ENCODE results near the gene DDX51.

The DDX51 gene

GRCh38 chr12:132110677-132111076 lies 33.4 kb downstream of the DDX51 start:
- TF ChIP-seq CTCF (conservative IDR thresholded peaks at IDR 0.05): no peak
- H3K27ac ChIP-seq: no peak overlapping the region

GRCh38 chr12:132109741-132110140 lies 34.4 kb downstream of the DDX51 start:
- no peak for TF ChIP-seq CTCF (conservative IDR thresholded peaks at IDR 0.05)
- no peak overlapping the region for H3K27ac ChIP-seq

DNA sequence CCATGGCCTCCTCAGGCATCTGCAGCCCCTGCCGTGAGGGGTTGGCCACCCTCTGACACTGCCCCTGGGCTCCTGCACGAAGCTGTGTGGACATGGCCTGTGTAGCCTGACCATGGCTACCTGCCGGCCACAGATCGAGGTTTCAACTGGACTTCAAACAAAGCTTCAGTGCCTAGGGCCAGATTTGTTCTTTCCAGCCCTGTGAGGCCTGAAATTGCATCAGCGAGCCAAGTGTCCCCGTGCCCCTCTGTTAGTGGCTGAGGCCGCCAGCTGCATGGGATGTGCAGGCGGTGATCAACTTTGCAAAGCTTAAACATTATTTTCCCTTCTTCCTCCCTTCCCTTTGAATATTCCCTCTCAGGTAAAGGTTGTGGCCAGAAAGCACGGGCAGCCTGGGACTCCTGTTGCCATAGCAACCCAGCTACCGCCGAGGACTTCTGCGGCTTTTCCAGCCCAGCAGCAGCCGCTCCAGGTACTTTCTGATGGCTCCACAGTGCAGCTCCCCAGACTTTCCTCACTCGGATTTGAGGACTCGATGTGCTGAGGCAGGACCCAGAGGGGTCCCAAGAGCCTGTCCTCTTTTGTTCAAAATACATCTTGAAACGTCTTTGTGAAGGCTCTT lies 35.8 kb downstream of the DDX51 start:
- H3K27ac ChIP-seq: peak overlapping the region; percentile 44
- TF ChIP-seq CTCF (conservative IDR thresholded peaks at IDR 0.05): no peak

DNA sequence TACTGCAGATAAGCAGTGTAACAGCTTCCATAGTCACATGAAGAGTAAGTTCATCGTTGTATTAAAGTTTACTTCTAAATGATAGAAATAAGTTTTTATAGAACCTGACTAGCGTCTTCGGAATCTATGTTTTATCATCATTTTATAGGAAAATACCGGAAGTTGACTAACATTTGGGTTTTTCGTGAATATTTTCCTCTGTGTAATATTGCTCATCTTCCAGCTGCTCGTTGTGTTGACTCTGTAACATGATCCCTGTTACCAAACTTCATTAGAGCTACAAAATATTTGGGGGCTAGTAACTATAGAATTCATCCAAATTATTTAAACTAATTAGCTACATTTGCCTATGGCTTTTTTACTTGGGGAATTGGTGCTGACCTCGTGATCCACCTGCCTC lies 37.2 kb downstream of the DDX51 start:
- no peak for TF ChIP-seq CTCF (conservative IDR thresholded peaks at IDR 0.05)
- no peak overlapping the region for H3K27ac ChIP-seq

GRCh38 chr12:132105467-132105866 lies 38.7 kb downstream of the DDX51 start:
- H3K27ac ChIP-seq: no peak overlapping the region
- no peak for TF ChIP-seq CTCF (conservative IDR thresholded peaks at IDR 0.05)

DNA sequence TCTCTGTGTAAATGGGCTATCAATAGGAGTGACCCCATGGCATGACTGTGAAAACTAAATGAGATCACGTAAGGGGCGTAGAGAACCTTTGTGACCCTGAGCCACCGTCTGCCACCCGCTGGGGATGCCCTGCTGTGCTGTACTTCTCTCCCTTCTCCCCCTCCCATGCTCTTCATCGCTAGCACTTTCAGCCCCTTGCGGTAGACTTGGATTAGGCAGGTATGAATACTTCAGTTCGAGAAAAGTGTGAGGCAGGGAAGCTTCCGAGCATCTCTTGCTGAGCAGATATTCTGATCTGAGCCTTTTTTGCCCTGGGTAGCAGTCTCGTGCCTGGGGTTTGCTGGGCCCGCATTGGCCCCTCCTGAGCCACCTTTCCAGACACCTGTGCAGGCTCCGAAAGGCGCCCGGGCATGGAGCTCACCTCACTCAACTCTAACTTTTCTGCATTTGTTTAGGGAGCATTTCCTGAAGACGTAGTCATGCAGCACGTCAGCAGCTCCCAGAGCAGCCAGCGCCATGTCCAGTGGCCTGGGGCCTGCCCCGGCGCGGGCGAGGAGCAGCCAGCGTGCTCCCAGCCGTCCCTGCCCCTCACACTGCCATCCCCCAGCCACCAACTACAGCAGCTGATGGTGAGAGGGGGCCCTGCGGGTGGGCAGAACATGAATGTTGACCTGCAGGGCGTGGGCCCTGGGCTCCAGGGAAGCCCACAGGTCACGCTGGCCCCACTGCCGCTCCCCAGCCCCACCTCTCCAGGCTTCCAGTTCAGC lies 40.4 kb downstream of the DDX51 start:
- TF ChIP-seq CTCF (conservative IDR thresholded peaks at IDR 0.05): no peak
- peak overlapping the region; percentile 63 for H3K27ac ChIP-seq

GRCh38 chr12:132103072-132103471 lies 41.0 kb downstream of the DDX51 start:
- peak overlapping the region; percentile 63 for H3K27ac ChIP-seq

DNA sequence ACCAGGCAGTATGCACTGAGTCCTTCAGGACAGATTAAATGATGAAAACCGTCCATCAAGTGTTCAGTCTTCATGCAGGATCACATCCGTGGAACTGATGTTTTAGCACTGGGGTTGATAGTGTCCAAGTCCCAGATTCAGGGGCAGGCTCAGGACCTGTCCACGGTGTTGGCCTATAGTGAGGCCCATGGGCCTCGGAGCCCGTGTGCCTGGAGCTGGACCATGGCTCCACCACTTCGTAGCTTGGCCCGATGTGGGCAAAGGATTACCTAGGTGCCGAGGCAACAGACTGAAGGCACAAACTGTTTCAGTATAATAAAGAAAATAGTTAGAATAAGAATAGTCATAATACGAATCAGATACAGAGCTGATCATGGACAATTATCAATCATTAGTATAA lies 41.8 kb downstream of the DDX51 start:
- H3K27ac ChIP-seq: peak overlapping the region; percentile 63

More for the DNA sequence above, 41.8 kb downstream of the DDX51 start:
- TF ChIP-seq CTCF (conservative IDR thresholded peaks at IDR 0.05): no peak

Data from VCaP (cell line).